ENCODE results near the gene ITGAV. TPM values are rescaled to one million over a fixed set of nuclear protein-coding genes. Genes with fewer than 3 reads are reported as not detected.

The ITGAV gene
- polyA plus RNA-seq, 4 donors, result 65.9 to 77.8 (median 70.5) TPM

GRCh38 chr2:186572705-186573104 lies 17.2 kb upstream of the ITGAV start:
- no peak for DNase-seq (ENCODE audit: low read depth in 4 of 4, low spot score in 3 of 4)

GRCh38 chr2:186573531-186573930 lies 16.3 kb upstream of the ITGAV start:
- no peak for DNase-seq (ENCODE audit: low read depth in 4 of 4, low spot score in 3 of 4)

- DNase-seq (ENCODE audit: low read depth in 4 of 4, low spot score in 3 of 4), result no peak
These were observed 14.6 kb upstream of the ITGAV start for GRCh38 chr2:186575302-186575701.

GRCh38 chr2:186575856-186576255 lies 14.0 kb upstream of the ITGAV start:
- no peak for DNase-seq (ENCODE audit: low read depth in 4 of 4, low spot score in 3 of 4)

- DNase-seq (ENCODE audit: low read depth in 4 of 4, low spot score in 3 of 4), result no peak
These were observed 13.2 kb upstream of the ITGAV start for GRCh38 chr2:186576614-186577013.

- no peak for DNase-seq (ENCODE audit: low read depth in 4 of 4, low spot score in 3 of 4)
These were observed 7.2 kb upstream of the ITGAV start for GRCh38 chr2:186582698-186583097.

GRCh38 chr2:186584053-186584452 lies 5.8 kb upstream of the ITGAV start:
- DNase-seq (ENCODE audit: low read depth in 4 of 4, low spot score in 3 of 4), result no peak

- no peak for DNase-seq (ENCODE audit: low read depth in 4 of 4, low spot score in 3 of 4)
These were observed 1.4 kb upstream of the ITGAV start for GRCh38 chr2:186588421-186588820.

- DNase-seq (ENCODE audit: low read depth in 4 of 4, low spot score in 3 of 4), result no peak
These were observed 780 bp upstream of the ITGAV start for GRCh38 chr2:186588940-186589611.

GRCh38 chr2:186590350-186590758 lies 498 bp downstream of the ITGAV start:
- DNase-seq (ENCODE audit: low read depth in 4 of 4, low spot score in 3 of 4), result no peak

GRCh38 chr2:186590759-186591505 lies 1.1 kb downstream of the ITGAV start:
- peak in 1 of 4 donors; percentile 30 for DNase-seq (ENCODE audit: low read depth in 4 of 4, low spot score in 3 of 4)

- DNase-seq (ENCODE audit: low read depth in 4 of 4, low spot score in 3 of 4), result no peak
These were observed 1.6 kb downstream of the ITGAV start for GRCh38 chr2:186591506-186591890.

GRCh38 chr2:186592137-186592875 lies 2.5 kb downstream of the ITGAV start:
- no peak for DNase-seq (ENCODE audit: low read depth in 4 of 4, low spot score in 3 of 4)

- DNase-seq (ENCODE audit: low read depth in 4 of 4, low spot score in 3 of 4), result no peak
These were observed 3.7 kb downstream of the ITGAV start for GRCh38 chr2:186593523-186593922.

- DNase-seq (ENCODE audit: low read depth in 4 of 4, low spot score in 3 of 4), result no peak
These were observed 4.3 kb downstream of the ITGAV start for GRCh38 chr2:186594001-186594722.

- DNase-seq (ENCODE audit: low read depth in 4 of 4, low spot score in 3 of 4), result no peak
These were observed 5.4 kb downstream of the ITGAV start for GRCh38 chr2:186595219-186595618.

- no peak for DNase-seq (ENCODE audit: low read depth in 4 of 4, low spot score in 3 of 4)
These were observed 9.4 kb downstream of the ITGAV start for GRCh38 chr2:186599186-186599778.

GRCh38 chr2:186603286-186603685 lies 13.4 kb downstream of the ITGAV start:
- DNase-seq (ENCODE audit: low read depth in 4 of 4, low spot score in 3 of 4), result no peak

GRCh38 chr2:186605041-186605440 lies 15.2 kb downstream of the ITGAV start:
- DNase-seq (ENCODE audit: low read depth in 4 of 4, low spot score in 3 of 4), result no peak

GRCh38 chr2:186607660-186608324 lies 17.9 kb downstream of the ITGAV start:
- DNase-seq (ENCODE audit: low read depth in 4 of 4, low spot score in 3 of 4), result no peak

Data from left renal pelvis (tissue), 4 donors.